GM21423 (cell line): ENCODE results near the gene PDZD2.
"Not testable (repeated sequence)": the region's sequence is repeated elsewhere in the genome, so short reads cannot be mapped to it uniquely, and the experiment has no call there.

Source experiments
- ATAC-seq: cut with Tn5 transposase; IDR thresholded peaks from one replicate; pipeline ENCODE4 v1.9.1; 2021; ENCODE audit warnings: mild to moderate bottlenecking, moderate library complexity; ENCODE audit not compliant: unreplicated experiment

Gene PDZD2

GRCh38 chr5:31767335-31768031, 128.6 kb downstream of the PDZD2 start:
- ATAC-seq, result no peak

GRCh38 chr5:31768046-31768445, 129.1 kb downstream of the PDZD2 start:
- ATAC-seq, result no peak

- ATAC-seq, result no peak
Measured at GRCh38 chr5:31768784-31769183, 129.9 kb downstream of the PDZD2 start.

GRCh38 chr5:31769530-31769929, 130.6 kb downstream of the PDZD2 start:
- ATAC-seq, result no peak

- no peak for ATAC-seq
Measured at GRCh38 chr5:31770132-31770720, 131.3 kb downstream of the PDZD2 start.

GRCh38 chr5:31770998-31771397, 132.1 kb downstream of the PDZD2 start:
- peak; percentile 76 for ATAC-seq

GRCh38 chr5:31771500-31771899, 132.6 kb downstream of the PDZD2 start:
- peak; percentile 16 for ATAC-seq

- ATAC-seq, result not testable (repeated sequence)
Measured at GRCh38 chr5:31776294-31776693, 137.4 kb downstream of the PDZD2 start.

GRCh38 chr5:31776976-31777651, 138.2 kb downstream of the PDZD2 start:
- no peak for ATAC-seq

GRCh38 chr5:31781772-31782171, 142.8 kb downstream of the PDZD2 start:
- no peak for ATAC-seq

- no peak for ATAC-seq
Measured at GRCh38 chr5:31783086-31783645, 144.2 kb downstream of the PDZD2 start.

- ATAC-seq, result no peak
Measured at GRCh38 chr5:31783731-31784130, 144.8 kb downstream of the PDZD2 start.

- ATAC-seq, result no peak
Measured at GRCh38 chr5:31786090-31786631, 147.2 kb downstream of the PDZD2 start.

GRCh38 chr5:31794009-31794408, 155.1 kb downstream of the PDZD2 start:
- no peak for ATAC-seq

- no peak for ATAC-seq
Measured at GRCh38 chr5:31798168-31798567, 159.2 kb downstream of the PDZD2 start.

GRCh38 chr5:31800351-31800750, 161.4 kb downstream of the PDZD2 start:
- ATAC-seq, result no peak

GRCh38 chr5:31805785-31806400, 167.0 kb downstream of the PDZD2 start:
- ATAC-seq, result no peak

- no peak for ATAC-seq
Measured at GRCh38 chr5:31806561-31806960, 167.6 kb downstream of the PDZD2 start.

GRCh38 chr5:31807789-31808540, 169.0 kb downstream of the PDZD2 start:
- ATAC-seq, result no peak
